ENCODE results near the gene DHX35. TPM values are rescaled to one million over a fixed set of nuclear protein-coding genes. Genes with fewer than 3 reads are reported as not detected.

Gene DHX35
- total and polyA plus RNA-seq, 2 of the 13 experiments (the other 11 are each of a cell fraction or from before 2014, with no cell fraction given): 25.8 to 28.7 TPM

DNA sequence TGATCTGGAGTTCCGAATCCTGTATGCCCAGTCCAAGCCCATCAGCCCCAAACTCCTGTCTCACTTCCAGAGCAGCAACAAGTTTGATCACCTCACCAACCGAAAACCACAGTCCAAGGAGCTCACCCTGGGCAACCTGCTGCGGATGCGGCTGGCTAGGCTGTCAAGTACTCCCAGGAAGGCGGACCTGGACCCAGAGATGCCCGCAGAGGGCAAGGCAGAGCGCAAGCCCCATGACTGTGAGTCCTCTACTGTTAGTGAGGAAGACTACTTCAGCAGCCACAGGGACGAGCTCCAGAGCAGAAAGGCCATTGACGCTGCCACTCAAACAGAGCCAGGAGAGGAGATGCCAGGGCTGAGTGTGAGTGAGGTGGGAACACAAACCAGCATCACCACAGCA lies 10.5 kb upstream of the DHX35 start:
- DNase-seq (ENCODE audit: low spot score) (no peak), FAIRE-seq (no peak), ATAC-seq (no peak)
- WGBS (ENCODE audit: low lambda C conversion rate): 97% methylated on average over 9 of the region's 9 CpGs
- Histone ChIP-seq H3K4me3 (replicated peaks in 1 of 3; ENCODE audit: insufficient read depth in 1 of 3, low read depth in 2 of 3, low read length in 3 of 3) (no peak overlapping the region), H3K36me3 (replicated peaks in 1 of 2; ENCODE audit: control insufficient read depth in 1 of 2, insufficient read depth in 2 of 2, low read length in 2 of 2) (peaks cover 46 to 67% of the 10 kb centered on the region in 2 experiments), H3K9me3 (ENCODE audit: low read length) (no peaks in the 10 kb centered on the region), H2AFZ (ENCODE audit: low read length) (no peak overlapping the region), H3K4me2 (ENCODE audit: low read depth, low read length) (no peak overlapping the region), H3K4me1 (ENCODE audit: insufficient read depth, low read length) (peaks cover 33% of the 10 kb centered on the region), H4K20me1 (ENCODE audit: insufficient read depth, low read length) (no peaks in the 10 kb centered on the region), H3K79me2 (ENCODE audit: insufficient read depth, low read length) (no peaks in the 10 kb centered on the region), H3K9ac (ENCODE audit: insufficient read depth, low read depth, low read length) (no peak overlapping the region), H3K27ac (ENCODE audit: extremely low read length, insufficient read depth, low read length) (no peak overlapping the region), H3K27me3 (ENCODE audit: control insufficient read depth in 1 of 2, insufficient read depth in 2 of 2, low read length in 2 of 2) (no peaks in the 10 kb centered on the region)
- ChIA-PET CTCF (ENCODE audit: low intra/inter-chr PET ratio, low total read pairs) (no interaction called here), POLR2A (no interaction called here)
- intact Hi-C loops (cut with micrococcal nuclease; ENCODE audit: unreplicated experiment): no loop called here
- no peak for TF ChIP-seq SRF (IDR thresholded peaks at IDR 0.05; ENCODE audit: low read depth, low read length)
- TF ChIP-seq FOXK2 (IDR thresholded peaks at IDR 0.05): no peak
- no peak for TF ChIP-seq ZNF761 (CRISPR knock-in tag; conservative IDR thresholded peaks at IDR 0.05)
- no peak for TF ChIP-seq GATA4 (IDR thresholded peaks at IDR 0.05; ENCODE audit: borderline replicate concordance, low read depth)
- no peak for TF ChIP-seq REPIN1 (CRISPR knock-in tag; IDR thresholded peaks at IDR 0.05; ENCODE audit: borderline replicate concordance, low read depth)
- TF ChIP-seq, protein P1, sequence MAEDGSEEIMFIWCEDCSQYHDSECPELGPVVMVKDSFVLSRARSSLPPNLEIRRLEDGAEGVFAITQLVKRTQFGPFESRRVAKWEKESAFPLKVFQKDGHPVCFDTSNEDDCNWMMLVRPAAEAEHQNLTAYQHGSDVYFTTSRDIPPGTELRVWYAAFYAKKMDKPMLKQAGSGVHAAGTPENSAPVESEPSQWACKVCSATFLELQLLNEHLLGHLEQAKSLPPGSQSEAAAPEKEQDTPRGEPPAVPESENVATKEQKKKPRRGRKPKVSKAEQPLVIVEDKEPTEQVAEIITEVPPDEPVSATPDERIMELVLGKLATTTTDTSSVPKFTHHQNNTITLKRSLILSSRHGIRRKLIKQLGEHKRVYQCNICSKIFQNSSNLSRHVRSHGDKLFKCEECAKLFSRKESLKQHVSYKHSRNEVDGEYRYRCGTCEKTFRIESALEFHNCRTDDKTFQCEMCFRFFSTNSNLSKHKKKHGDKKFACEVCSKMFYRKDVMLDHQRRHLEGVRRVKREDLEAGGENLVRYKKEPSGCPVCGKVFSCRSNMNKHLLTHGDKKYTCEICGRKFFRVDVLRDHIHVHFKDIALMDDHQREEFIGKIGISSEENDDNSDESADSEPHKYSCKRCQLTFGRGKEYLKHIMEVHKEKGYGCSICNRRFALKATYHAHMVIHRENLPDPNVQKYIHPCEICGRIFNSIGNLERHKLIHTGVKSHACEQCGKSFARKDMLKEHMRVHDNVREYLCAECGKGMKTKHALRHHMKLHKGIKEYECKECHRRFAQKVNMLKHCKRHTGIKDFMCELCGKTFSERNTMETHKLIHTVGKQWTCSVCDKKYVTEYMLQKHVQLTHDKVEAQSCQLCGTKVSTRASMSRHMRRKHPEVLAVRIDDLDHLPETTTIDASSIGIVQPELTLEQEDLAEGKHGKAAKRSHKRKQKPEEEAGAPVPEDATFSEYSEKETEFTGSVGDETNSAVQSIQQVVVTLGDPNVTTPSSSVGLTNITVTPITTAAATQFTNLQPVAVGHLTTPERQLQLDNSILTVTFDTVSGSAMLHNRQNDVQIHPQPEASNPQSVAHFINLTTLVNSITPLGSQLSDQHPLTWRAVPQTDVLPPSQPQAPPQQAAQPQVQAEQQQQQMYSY (CRISPR knock-in tag; IDR thresholded peaks at IDR 0.05): no peak
- no peak for TF ChIP-seq SIX1 (CRISPR knock-in tag; IDR thresholded peaks at IDR 0.05; ENCODE audit: borderline replicate concordance)
- TF ChIP-seq, protein P2, sequence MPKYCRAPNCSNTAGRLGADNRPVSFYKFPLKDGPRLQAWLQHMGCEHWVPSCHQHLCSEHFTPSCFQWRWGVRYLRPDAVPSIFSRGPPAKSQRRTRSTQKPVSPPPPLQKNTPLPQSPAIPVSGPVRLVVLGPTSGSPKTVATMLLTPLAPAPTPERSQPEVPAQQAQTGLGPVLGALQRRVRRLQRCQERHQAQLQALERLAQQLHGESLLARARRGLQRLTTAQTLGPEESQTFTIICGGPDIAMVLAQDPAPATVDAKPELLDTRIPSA (CRISPR knock-in tag; IDR thresholded peaks at IDR 0.05; ENCODE audit: borderline replicate concordance): no peak
- TF ChIP-seq, protein P3, sequence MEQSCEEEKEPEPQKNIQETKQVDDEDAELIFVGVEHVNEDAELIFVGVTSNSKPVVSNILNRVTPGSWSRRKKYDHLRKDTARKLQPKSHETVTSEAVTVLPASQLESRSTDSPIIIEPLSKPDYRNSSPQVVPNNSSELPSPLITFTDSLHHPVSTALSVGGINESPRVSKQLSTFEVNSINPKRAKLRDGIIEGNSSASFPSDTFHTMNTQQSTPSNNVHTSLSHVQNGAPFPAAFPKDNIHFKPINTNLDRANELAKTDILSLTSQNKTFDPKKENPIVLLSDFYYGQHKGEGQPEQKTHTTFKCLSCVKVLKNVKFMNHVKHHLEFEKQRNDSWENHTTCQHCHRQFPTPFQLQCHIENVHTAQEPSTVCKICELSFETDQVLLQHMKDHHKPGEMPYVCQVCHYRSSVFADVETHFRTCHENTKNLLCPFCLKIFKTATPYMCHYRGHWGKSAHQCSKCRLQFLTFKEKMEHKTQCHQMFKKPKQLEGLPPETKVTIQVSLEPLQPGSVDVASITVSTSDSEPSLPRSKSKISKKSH (CRISPR knock-in tag; IDR thresholded peaks at IDR 0.05; ENCODE audit: borderline replicate concordance): 0 out of 2 replicates have a peak, but pooled peaks have one; percentile 27
- 0 out of 2 replicates have a peak, but pooled peaks have one; percentile 29 for TF ChIP-seq ZNF773 (CRISPR knock-in tag; IDR thresholded peaks at IDR 0.05; ENCODE audit: borderline replicate concordance)
- TF ChIP-seq MBD4 (IDR thresholded peaks at IDR 0.05; ENCODE audit: borderline replicate concordance, low read length): no peak
- no peak for TF ChIP-seq TARDBP (CRISPR knock-in tag; IDR thresholded peaks at IDR 0.05)
- no peak for TF ChIP-seq REXO4 (CRISPR knock-in tag; IDR thresholded peaks at IDR 0.05; ENCODE audit: borderline replicate concordance)
- no peak for TF ChIP-seq ZNF337 (CRISPR knock-in tag; IDR thresholded peaks at IDR 0.05; ENCODE audit: borderline replicate concordance, low read depth)
- TF ChIP-seq ZNF354B (CRISPR knock-in tag; IDR thresholded peaks at IDR 0.05): no peak
- peak; percentile 54 for TF ChIP-seq AGO2 (optimal IDR thresholded peaks at IDR 0.05; ENCODE audit: low read depth, low read length)
- TF ChIP-seq, protein P4, sequence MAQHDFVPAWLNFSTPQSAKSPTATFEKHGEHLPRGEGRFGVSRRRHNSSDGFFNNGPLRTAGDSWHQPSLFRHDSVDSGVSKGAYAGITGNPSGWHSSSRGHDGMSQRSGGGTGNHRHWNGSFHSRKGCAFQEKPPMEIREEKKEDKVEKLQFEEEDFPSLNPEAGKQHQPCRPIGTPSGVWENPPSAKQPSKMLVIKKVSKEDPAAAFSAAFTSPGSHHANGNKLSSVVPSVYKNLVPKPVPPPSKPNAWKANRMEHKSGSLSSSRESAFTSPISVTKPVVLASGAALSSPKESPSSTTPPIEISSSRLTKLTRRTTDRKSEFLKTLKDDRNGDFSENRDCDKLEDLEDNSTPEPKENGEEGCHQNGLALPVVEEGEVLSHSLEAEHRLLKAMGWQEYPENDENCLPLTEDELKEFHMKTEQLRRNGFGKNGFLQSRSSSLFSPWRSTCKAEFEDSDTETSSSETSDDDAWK (CRISPR knock-in tag; IDR thresholded peaks at IDR 0.05): no peak
- no peak for TF ChIP-seq ZNF329 (CRISPR knock-in tag; IDR thresholded peaks at IDR 0.05; ENCODE audit: low read depth)
- TF ChIP-seq ZSCAN25 (CRISPR knock-in tag; IDR thresholded peaks at IDR 0.05): no peak
- peak; percentile 77; the same call in 1 of the 2 replicates for TF ChIP-seq NCOA5 (CRISPR knock-in tag; IDR thresholded peaks at IDR 0.05)
- no TSS peak for BruUV-seq (replicated peaks)
- in situ Hi-C loops (cut with HindIII; ENCODE audit: extremely low pct_ligation_motif_present, low pct_unique_long_range_greater_than_20kb): no loop called here

All from HepG2 (cell line).